GM23338 (cell line): ENCODE results near the gene ALX3. TPM values are rescaled to one million over a fixed set of nuclear protein-coding genes. Genes with fewer than 3 reads are reported as not detected.

Experiments used
- ATAC-seq: fragments of 200-7000 bp; cut with Tn5 transposase; 3 replicates; pipeline ENCODE4 v1.9.1; 2020
- DNase-seq: peaks from one replicate; pipeline ENCODE4 v3.0.0-alpha.2; 2015; ENCODE audit warnings: low spot score
- H2AFZ ChIP-seq: fragments of 200-600 bp; sonication (generic); 2 replicates; pipeline ENCODE4 v1.8.0; 2016; ENCODE audit warnings: antibody characterized with exemption, mild to moderate bottlenecking, moderate library complexity
- H3F3A ChIP-seq: fragments of 200-600 bp; sonication (generic); replicated peaks from 2 replicates; pipeline ENCODE4 v1.8.0; 2017; ENCODE audit warnings: antibody characterized with exemption, mixed run types, low read depth
- H3K27ac ChIP-seq: fragments of 200-600 bp; sonication (generic); 2 replicates; pipeline ENCODE4 v1.6.1; 2016; ENCODE audit warnings: low read depth
- H3K27me3 ChIP-seq: fragments of 200-600 bp; sonication (generic); 2 replicates; pipeline ENCODE4 v1.8.0; 2016; ENCODE audit warnings: mild to moderate bottlenecking, mixed run types, moderate library complexity; ENCODE audit not compliant: insufficient read depth
- H3K36me3 ChIP-seq: fragments of 200-600 bp; sonication (generic); 2 replicates; pipeline ENCODE4 v1.8.0; 2016; ENCODE audit warnings: mild to moderate bottlenecking; ENCODE audit not compliant: insufficient read depth
- H3K4me1 ChIP-seq: fragments of 200-600 bp; sonication (generic); 2 replicates; pipeline ENCODE4 v1.8.0; 2016; ENCODE audit warnings: mild to moderate bottlenecking, moderate library complexity; ENCODE audit not compliant: insufficient read depth
- H3K4me2 ChIP-seq: fragments of 200-600 bp; sonication (generic); 2 replicates; pipeline ENCODE4 v1.7.1; 2017; ENCODE audit warnings: mixed run types
- H3K4me3 ChIP-seq: fragments of 200-600 bp; sonication (generic); 2 replicates; pipeline ENCODE4 v1.6.1; 2016; ENCODE audit warnings: mixed run types
- H3K79me2 ChIP-seq: fragments of 200-600 bp; sonication (generic); replicated peaks from 2 replicates; pipeline ENCODE4 v1.8.0; 2017; ENCODE audit warnings: mild to moderate bottlenecking; ENCODE audit not compliant: insufficient read depth
- H3K9me2 ChIP-seq: fragments of 200-600 bp; sonication (generic); 2 replicates; pipeline ENCODE4 v1.8.0; 2017; ENCODE audit not compliant: insufficient read depth
- H4K20me1 ChIP-seq: fragments of 200-600 bp; sonication (generic); replicated peaks from 2 replicates; pipeline ENCODE4 v1.8.0; 2017; ENCODE audit warnings: mild to moderate bottlenecking; ENCODE audit not compliant: insufficient read depth
- H3K27ac Mint-ChIP-seq: 2 replicates; pipeline ENCODE4 v1.8.0; 2020; ENCODE audit warnings: inconsistent platforms, mild to moderate bottlenecking, moderate library complexity, mixed read lengths
- H3K27me3 Mint-ChIP-seq: 3 replicates; pipeline ENCODE4 v1.8.0; 2022; ENCODE audit warnings: low read depth, mild to moderate bottlenecking, moderate library complexity, mixed read lengths, inconsistent platforms; ENCODE audit not compliant: insufficient read depth, poor library complexity
- H3K36me3 Mint-ChIP-seq: 3 replicates; pipeline ENCODE4 v1.8.0; 2021; ENCODE audit warnings: low read depth, mild to moderate bottlenecking, inconsistent platforms, moderate library complexity, mixed read lengths
- H3K4me1 Mint-ChIP-seq: 3 replicates; pipeline ENCODE4 v1.8.0; 2020; ENCODE audit warnings: mild to moderate bottlenecking, inconsistent platforms, mixed read lengths
- H3K4me3 Mint-ChIP-seq: 3 replicates; pipeline ENCODE4 v1.8.0; 2021; ENCODE audit warnings: moderate library complexity, mild to moderate bottlenecking, inconsistent platforms, mixed read lengths
- H3K9me3 Mint-ChIP-seq: 3 replicates; pipeline ENCODE4 v1.8.0; 2020; ENCODE audit warnings: moderate library complexity, mild to moderate bottlenecking, inconsistent platforms, mixed read lengths
- CREB1 ChIP-seq: fragments of 250-450 bp; sonication (Bioruptor Pico); IDR thresholded peaks from 2 replicates; pipeline ENCODE4 v1.5.0; 2020; ENCODE audit warnings: low read depth, mild to moderate bottlenecking, moderate library complexity
- CTCF ChIP-seq, 2 experiments: fragments of 200-600 bp in 1 of 2; sonication (generic) in 1 of 2; conservative IDR thresholded peaks; 2 replicates each; pipeline versions ENCODE4 v1.5.1 to v1.6.1; 2016 to 2017; ENCODE audit warnings: antibody characterized with exemption in 2 of 2, low read depth in 2 of 2, mild to moderate bottlenecking in 2 of 2, moderate library complexity in 1 of 2
- EZH2 ChIP-seq: fragments of 200-600 bp; sonication (generic); IDR thresholded peaks from one replicate; pipeline ENCODE4 v1.8.0; 2017; ENCODE audit warnings: antibody characterized with exemption, mild to moderate bottlenecking, low read depth; ENCODE audit not compliant: unreplicated experiment
- EZH2phosphoT487 ChIP-seq: fragments of 200-600 bp; sonication (generic); IDR thresholded peaks from one replicate; pipeline ENCODE4 v1.8.1; 2018; ENCODE audit warnings: antibody characterized with exemption; ENCODE audit not compliant: unreplicated experiment
- JUNB ChIP-seq: IDR thresholded peaks from one replicate; pipeline ENCODE4 v1.6.1; 2016; ENCODE audit warnings: antibody characterized with exemption; ENCODE audit not compliant: unreplicated experiment
- NANOG ChIP-seq: IDR thresholded peaks from 2 replicates; pipeline ENCODE4 v1.6.1; 2016; ENCODE audit warnings: antibody characterized with exemption, borderline replicate concordance
- POLR2AphosphoS5 ChIP-seq: IDR thresholded peaks from 2 replicates; pipeline ENCODE4 v1.6.1; 2016; ENCODE audit warnings: antibody characterized with exemption, low read depth
- STAT1 ChIP-seq: IDR thresholded peaks from one replicate; pipeline ENCODE4 v1.6.1; 2016; ENCODE audit warnings: antibody characterized with exemption; ENCODE audit not compliant: unreplicated experiment
- ZNF114 ChIP-seq: fragments of 250-450 bp; sonication (Bioruptor Pico); IDR thresholded peaks from 2 replicates; pipeline ENCODE4 v1.5.0; 2020; ENCODE audit warnings: mild to moderate bottlenecking, moderate library complexity
- ZNF331 ChIP-seq: fragments of 250-450 bp; sonication (Bioruptor Pico); IDR thresholded peaks from 2 replicates; pipeline ENCODE4 v1.5.0; 2020; ENCODE audit warnings: low read depth, mild to moderate bottlenecking, moderate library complexity
- polyA plus RNA-seq: library from polyadenylated mRNA; unstranded; fragments of >200 nt; fragmentation: Nextera tagmentation; extraction: Ambion mirVana; gene quantifications from 2 replicates; pipeline ENCODE4 v1.2.1, GENCODE V29; 2016
- total RNA-seq: library from RNA; depleted of rRNA; stranded (reverse); fragments of >200 nt; shearing (Covaris generic); gene quantifications from 2 replicates; pipeline ENCODE4 v1.2.3, GENCODE V29; 2014
- TF ChIP-seq, protein P1 (sequence below): fragments of 250-450 bp; sonication (Bioruptor Pico); IDR thresholded peaks from 2 replicates; pipeline ENCODE4 v1.5.0; 2020; ENCODE audit warnings: mild to moderate bottlenecking, moderate library complexity

Gene ALX3
- total and polyA plus RNA-seq, 2 experiments from 2014 or later, result not detected

GRCh38 chr1:110094931-110095654 lies 24.6 kb upstream of the ALX3 start:
- no peaks in the 10 kb centered on the region for H3K9me2 ChIP-seq
- TF ChIP-seq CTCF (conservative IDR thresholded peaks at IDR 0.05; ENCODE audit: low read depth in 2 of 2), result no peak
- Mint-ChIP-seq H3K27me3 (peaks cover 12% of the 10 kb centered on the region), H3K4me3 (no peak overlapping the region), H3K36me3 (no peaks in the 10 kb centered on the region), H3K27ac (no peak overlapping the region), H3K4me1 (0 out of 3 replicates have a peak, but pooled peaks cover 3% of the 10 kb centered on the region), H3K9me3 (no peaks in the 10 kb centered on the region)
- H3F3A ChIP-seq, result no peaks in the 10 kb centered on the region
- no peak overlapping the region for H3K4me2 ChIP-seq
- no peak overlapping the region for H3K27ac ChIP-seq
- DNase-seq (no peak), ATAC-seq (no peak)
- no peaks in the 10 kb centered on the region for H3K4me1 ChIP-seq
- H3K79me2 ChIP-seq, result no peaks in the 10 kb centered on the region
- no peaks in the 10 kb centered on the region for H3K27me3 ChIP-seq
- no peak overlapping the region for H2AFZ ChIP-seq
- no peaks in the 10 kb centered on the region for H4K20me1 ChIP-seq
- H3K36me3 ChIP-seq, result no peaks in the 10 kb centered on the region
- no peak overlapping the region for H3K4me3 ChIP-seq

GRCh38 chr1:110092991-110093390 lies 22.5 kb upstream of the ALX3 start:
- no peak overlapping the region for H3K27ac Mint-ChIP-seq
- no peak overlapping the region for H2AFZ ChIP-seq
- no peaks in the 10 kb centered on the region for H3K9me2 ChIP-seq
- H3K4me3 ChIP-seq, result no peak overlapping the region
- H3K4me3 Mint-ChIP-seq, result no peak overlapping the region
- no peak overlapping the region for H3K4me2 ChIP-seq
- peaks cover 12% of the 10 kb centered on the region for H3K27me3 Mint-ChIP-seq
- peaks cover under 1% of the 10 kb centered on the region for H3K27me3 ChIP-seq
- no peaks in the 10 kb centered on the region for H4K20me1 ChIP-seq
- no peaks in the 10 kb centered on the region for H3K36me3 Mint-ChIP-seq
- no peaks in the 10 kb centered on the region for H3K9me3 Mint-ChIP-seq
- no peaks in the 10 kb centered on the region; the same call in 1 of the 2 replicates for H3K4me1 ChIP-seq
- H3K27ac ChIP-seq, result no peak overlapping the region
- H3K79me2 ChIP-seq, result no peaks in the 10 kb centered on the region
- DNase-seq (no peak), ATAC-seq (no peak)
- H3K36me3 ChIP-seq, result no peaks in the 10 kb centered on the region
- TF ChIP-seq EZH2phosphoT487, result no peak
- TF ChIP-seq ZNF114 (CRISPR knock-in tag), result no peak
- TF ChIP-seq JUNB, result no peak
- no peak for TF ChIP-seq STAT1
- TF ChIP-seq EZH2, result no peak
- TF ChIP-seq, protein P1, sequence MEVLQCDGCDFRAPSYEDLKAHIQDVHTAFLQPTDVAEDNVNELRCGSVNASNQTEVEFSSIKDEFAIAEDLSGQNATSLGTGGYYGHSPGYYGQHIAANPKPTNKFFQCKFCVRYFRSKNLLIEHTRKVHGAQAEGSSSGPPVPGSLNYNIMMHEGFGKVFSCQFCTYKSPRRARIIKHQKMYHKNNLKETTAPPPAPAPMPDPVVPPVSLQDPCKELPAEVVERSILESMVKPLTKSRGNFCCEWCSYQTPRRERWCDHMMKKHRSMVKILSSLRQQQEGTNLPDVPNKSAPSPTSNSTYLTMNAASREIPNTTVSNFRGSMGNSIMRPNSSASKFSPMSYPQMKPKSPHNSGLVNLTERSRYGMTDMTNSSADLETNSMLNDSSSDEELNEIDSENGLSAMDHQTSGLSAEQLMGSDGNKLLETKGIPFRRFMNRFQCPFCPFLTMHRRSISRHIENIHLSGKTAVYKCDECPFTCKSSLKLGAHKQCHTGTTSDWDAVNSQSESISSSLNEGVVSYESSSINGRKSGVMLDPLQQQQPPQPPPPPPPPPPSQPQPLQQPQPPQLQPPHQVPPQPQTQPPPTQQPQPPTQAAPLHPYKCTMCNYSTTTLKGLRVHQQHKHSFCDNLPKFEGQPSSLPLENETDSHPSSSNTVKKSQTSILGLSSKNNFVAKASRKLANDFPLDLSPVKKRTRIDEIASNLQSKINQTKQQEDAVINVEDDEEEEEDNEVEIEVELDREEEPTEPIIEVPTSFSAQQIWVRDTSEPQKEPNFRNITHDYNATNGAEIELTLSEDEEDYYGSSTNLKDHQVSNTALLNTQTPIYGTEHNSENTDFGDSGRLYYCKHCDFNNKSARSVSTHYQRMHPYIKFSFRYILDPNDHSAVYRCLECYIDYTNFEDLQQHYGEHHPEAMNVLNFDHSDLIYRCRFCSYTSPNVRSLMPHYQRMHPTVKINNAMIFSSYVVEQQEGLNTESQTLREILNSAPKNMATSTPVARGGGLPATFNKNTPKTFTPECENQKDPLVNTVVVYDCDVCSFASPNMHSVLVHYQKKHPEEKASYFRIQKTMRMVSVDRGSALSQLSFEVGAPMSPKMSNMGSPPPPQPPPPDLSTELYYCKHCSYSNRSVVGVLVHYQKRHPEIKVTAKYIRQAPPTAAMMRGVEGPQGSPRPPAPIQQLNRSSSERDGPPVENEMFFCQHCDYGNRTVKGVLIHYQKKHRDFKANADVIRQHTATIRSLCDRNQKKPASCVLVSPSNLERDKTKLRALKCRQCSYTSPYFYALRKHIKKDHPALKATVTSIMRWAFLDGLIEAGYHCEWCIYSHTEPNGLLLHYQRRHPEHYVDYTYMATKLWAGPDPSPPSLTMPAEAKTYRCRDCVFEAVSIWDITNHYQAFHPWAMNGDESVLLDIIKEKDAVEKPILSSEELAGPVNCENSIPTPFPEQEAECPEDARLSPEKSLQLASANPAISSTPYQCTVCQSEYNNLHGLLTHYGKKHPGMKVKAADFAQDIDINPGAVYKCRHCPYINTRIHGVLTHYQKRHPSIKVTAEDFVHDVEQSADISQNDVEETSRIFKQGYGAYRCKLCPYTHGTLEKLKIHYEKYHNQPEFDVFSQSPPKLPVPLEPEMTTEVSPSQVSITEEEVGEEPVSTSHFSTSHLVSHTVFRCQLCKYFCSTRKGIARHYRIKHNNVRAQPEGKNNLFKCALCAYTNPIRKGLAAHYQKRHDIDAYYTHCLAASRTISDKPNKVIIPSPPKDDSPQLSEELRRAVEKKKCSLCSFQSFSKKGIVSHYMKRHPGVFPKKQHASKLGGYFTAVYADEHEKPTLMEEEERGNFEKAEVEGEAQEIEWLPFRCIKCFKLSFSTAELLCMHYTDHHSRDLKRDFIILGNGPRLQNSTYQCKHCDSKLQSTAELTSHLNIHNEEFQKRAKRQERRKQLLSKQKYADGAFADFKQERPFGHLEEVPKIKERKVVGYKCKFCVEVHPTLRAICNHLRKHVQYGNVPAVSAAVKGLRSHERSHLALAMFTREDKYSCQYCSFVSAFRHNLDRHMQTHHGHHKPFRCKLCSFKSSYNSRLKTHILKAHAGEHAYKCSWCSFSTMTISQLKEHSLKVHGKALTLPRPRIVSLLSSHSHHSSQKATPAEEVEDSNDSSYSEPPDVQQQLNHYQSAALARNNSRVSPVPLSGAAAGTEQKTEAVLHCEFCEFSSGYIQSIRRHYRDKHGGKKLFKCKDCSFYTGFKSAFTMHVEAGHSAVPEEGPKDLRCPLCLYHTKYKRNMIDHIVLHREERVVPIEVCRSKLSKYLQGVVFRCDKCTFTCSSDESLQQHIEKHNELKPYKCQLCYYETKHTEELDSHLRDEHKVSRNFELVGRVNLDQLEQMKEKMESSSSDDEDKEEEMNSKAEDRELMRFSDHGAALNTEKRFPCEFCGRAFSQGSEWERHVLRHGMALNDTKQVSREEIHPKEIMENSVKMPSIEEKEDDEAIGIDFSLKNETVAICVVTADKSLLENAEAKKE (CRISPR knock-in tag), result no peak
- no peak for TF ChIP-seq CTCF (conservative IDR thresholded peaks at IDR 0.05; ENCODE audit: low read depth in 2 of 2)
- no peak for TF ChIP-seq ZNF331 (CRISPR knock-in tag)
- TF ChIP-seq POLR2AphosphoS5, result no peak
- TF ChIP-seq CREB1 (CRISPR knock-in tag), result no peak
- no peak for TF ChIP-seq NANOG
- H3K4me1 Mint-ChIP-seq, result peaks cover 9% of the 10 kb centered on the region
- no peaks in the 10 kb centered on the region for H3F3A ChIP-seq
